ENCODE data around the gene IFNA4.
"Not testable (repeated sequence)": the region's sequence is repeated elsewhere in the genome, so short reads cannot be mapped to it uniquely, and the experiment has no call there.

IFNA4 gene

DNA sequence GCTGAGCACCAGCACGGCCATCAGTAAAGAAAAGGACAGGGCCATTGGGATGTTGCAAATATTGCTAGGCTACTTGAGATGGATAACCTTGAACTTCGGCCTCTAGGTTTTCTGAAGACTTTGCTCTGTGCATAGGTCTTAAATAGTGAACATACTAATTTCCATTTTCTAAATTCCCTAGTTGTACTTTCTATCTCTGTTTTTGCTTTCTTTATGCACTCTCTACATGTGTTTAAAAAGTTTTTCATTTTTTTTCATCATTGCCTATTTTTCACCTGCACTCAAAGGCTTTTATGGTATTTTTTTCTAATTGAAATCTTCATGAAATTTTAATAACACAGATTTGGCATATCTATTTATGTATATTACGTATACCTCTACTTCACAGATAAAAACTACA, at the start of gene IFNA4:
TSS of gene IFNA4 (minus strand) at position 101 of the 400 bp plus-strand sequence. CDS start at position 45, 56 bp downstream.
- DNase-seq (ENCODE audit: low spot score) = not testable (repeated sequence)

- not testable (repeated sequence) for DNase-seq (ENCODE audit: low spot score)
These were observed 49.0 kb upstream of the IFNA4 start for GRCh38 chr9:21236360-21236714.

DNA sequence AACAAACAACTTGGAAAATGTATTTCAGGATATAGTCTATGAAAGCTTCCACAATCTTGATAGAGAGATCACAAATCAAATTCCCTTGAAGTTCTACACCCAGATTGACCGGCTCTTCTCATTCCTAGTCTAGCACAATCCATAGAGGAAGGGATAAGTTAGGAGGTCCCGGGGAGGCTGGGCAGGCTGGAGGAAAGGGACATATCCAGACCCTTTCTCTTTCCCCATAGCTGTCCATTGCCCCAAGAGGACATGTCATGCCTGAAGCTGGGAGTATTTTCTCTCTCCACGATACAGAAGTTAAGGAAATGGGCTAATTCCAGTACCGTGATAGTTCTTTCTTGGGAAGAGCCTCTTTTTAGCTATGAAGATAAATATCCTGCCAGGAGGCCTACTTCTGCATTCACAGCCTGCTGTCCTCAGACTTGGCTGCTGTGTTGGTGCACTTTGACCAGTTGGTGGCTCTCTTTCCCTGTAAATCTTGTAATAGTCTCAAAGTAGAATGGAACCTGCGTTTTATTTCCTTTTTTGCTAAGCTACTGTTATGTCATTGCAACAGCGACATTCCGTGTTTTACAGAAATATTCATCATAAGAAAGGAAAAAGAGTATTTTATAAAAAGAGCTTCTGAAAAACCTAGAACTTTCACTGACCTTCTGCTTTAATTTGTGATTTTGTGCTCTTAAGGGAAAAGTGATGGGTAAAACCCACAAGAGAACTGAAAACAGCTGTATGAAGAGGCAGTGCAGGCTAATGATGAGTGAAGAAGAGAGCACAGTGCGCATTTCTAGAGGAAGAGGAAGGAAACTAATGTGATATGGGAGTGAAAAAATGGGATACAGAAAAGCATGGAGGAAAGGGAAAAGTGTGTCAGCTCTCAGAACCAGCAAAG, 48.3 kb upstream of the IFNA4 start:
- peak; percentile 5 for DNase-seq (ENCODE audit: low spot score)

GRCh38 chr9:21234153-21234687, 46.8 kb upstream of the IFNA4 start:
- DNase-seq (ENCODE audit: low spot score) = no peak

DNA sequence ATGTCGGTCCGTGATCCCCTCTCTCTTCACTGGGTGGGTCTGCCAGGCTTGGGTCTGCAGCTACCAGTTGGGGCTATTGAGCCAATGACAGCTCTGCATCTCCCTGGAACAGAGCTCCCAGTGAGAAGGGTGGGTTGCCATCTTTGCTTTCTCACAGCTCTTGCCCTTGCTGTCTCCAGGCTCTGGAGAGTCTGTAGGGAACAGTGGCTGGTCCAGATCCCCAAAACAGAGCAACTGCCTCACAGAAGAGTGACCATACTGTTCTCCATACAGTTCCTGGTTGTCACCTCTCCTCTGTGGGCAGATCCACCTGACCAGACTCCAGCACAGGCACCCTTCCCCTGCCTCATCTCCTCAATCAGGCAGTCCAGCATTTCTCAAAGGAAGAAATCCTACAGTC, 45.9 kb upstream of the IFNA4 start:
- DNase-seq (ENCODE audit: low spot score) = no peak

DNA sequence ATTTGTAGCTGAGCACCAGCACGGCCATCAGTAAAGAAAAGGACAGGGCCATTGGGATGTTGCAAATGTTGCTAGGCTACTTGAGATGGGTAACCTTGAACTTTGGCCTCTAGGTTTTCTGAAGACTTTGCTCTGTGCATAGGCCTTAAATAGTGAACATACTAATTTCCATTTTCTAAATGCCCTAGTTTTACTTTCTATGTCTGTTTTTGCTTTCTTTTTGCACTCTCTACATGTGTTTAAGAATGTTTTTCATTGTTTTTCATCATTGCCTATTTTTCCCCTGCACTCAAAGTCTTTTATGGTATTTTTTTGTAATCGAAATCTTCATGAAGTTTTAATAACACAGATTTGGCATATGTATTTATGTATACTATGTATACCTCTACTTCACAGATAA, 40.7 kb upstream of the IFNA4 start, which contains the start of gene IFNA17:
TSS of gene IFNA17 (minus strand) at position 101 of the 400 bp plus-strand sequence. CDS start at position 52, 49 bp downstream.
- no peak for DNase-seq (ENCODE audit: low spot score)

DNA sequence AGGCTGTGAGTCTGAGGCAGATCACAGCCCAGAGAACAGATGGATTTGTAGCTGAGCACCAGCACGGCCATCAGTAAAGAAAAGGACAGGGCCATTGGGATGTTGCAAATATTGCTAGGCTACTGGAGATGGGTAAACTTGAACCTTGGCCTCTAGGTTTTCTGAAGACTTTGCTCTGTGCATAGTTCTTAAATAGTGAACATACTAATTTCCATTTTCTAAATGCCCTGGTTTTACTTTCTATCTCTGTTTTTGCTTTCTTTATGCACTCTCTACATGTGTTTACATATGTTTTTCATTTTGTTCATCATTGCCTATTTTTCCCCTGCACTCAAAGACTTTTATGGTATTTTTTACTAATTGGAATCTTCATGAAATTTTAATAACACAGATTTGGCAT, 29.8 kb upstream of the IFNA4 start, which contains the start of gene IFNA16:
TSS of gene IFNA16 (minus strand) at position 101 of the 400 bp plus-strand sequence. CDS start at position 95, 6 bp downstream.
- not testable (repeated sequence) for DNase-seq (ENCODE audit: low spot score)

- DNase-seq (ENCODE audit: low spot score) = not testable (repeated sequence)
These were observed 26.3 kb upstream of the IFNA4 start for GRCh38 chr9:21213411-21214326.

GRCh38 chr9:21212160-21212559, 24.8 kb upstream of the IFNA4 start:
- DNase-seq (ENCODE audit: low spot score) = not testable (repeated sequence)

DNA sequence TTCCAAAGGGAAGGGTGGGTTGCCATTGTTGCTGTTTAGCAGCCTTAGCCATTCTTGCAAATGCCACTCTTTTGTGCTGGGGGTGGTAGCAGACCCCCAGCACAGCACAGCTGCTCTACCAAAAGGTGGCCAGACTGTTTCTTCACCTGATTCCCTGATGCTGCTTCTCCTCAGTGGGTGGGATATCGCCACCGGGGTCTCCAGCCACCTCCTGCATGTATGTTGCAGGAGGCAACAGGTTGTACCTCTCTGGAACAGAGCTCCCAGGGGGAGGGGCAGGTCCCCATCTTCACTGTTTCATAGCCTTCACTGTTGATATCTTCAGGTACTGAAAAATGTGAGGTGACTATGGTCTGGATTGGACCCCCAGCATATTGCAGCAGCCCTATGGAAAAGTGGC, 23.4 kb upstream of the IFNA4 start:
- not testable (repeated sequence) for DNase-seq (ENCODE audit: low spot score)

GRCh38 chr9:21210311-21210710, 22.9 kb upstream of the IFNA4 start:
- DNase-seq (ENCODE audit: low spot score) = no peak

- DNase-seq (ENCODE audit: low spot score) = not testable (repeated sequence)
These were observed 19.7 kb upstream of the IFNA4 start, which contains the start of gene IFNA10 for GRCh38 chr9:21207043-21207442. Gene IFNA10, minus strand, starts transcription at chr9:21207143. Its CDS starts 46 bp downstream, at chr9:21207097.

- no peak for DNase-seq (ENCODE audit: low spot score)
These were observed 17.8 kb upstream of the IFNA4 start for GRCh38 chr9:21205204-21205603.

GRCh38 chr9:21202105-21202504, 14.7 kb upstream of the IFNA4 start, which contains the start of gene IFNA7:
Gene IFNA7, minus strand, starts transcription at chr9:21202205. Its CDS starts 40 bp downstream, at chr9:21202165.
- DNase-seq (ENCODE audit: low spot score) = not testable (repeated sequence)

- not testable (repeated sequence) for DNase-seq (ENCODE audit: low spot score)
These were observed 7.7 kb upstream of the IFNA4 start for GRCh38 chr9:21194867-21195776.

DNA sequence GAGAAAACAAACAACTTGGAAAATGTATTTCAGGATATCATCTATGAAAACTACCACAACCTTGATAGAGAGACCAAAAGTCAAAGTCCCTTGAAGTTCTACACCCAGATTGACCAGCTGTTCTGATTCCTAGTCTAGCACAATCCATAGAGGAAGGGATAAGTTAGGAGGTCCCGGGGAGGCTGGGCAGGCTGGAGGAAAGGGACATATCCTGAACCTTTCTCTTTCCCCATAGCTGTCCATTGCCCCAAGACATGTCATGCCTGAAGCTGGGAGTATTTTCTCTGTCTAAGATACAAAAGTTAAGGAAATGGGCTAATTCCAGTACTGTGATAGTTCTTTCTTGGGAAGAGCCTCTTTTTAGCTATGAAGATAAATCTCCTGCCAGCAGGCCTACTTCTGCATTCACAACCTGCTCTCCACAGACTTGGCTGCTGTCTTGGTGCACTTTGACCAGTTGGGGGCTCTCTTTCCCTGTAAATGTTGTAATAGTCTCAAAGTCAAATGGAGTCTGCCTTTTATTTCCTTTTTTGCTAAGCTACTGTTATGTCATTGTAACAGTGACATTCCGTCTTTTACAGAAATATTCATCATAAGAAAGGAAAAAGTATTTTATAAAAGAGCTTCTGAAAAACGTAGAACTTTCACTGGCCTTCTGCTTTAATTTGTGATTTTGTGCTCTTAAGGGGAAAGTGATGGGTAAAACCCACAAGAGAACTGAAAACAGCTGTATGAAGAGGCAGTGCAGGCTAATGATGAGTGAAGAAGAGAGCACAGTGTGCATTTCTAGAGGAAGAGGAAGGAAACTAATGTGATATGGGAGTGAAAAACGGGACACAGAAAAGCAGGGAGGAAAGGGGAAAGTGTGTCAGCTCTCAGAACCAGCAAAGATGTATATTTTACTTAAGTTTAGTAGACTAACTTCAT, 4.3 kb downstream of the IFNA4 start:
- DNase-seq (ENCODE audit: low spot score) = not testable (repeated sequence)

DNA sequence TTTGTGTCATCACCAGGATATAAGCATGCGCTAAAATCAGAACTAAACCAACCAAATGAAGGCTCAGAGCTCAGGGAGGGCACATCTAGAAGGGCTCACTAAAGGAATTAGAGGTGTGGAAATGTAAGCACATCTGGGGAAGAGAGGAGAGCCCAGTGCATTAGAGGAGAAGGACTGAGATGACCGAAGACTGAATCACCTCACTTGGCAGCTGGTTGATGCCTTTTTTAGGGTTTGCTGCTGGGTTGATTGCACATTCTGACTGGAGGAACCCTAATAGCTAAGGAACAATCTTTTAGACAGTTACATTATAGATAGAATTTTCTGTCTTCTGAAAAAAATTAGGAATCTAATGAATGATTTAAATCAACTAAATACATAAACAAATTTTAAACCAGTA, 12.7 kb downstream of the IFNA4 start:
- no peak for DNase-seq (ENCODE audit: low spot score)

GRCh38 chr9:21172156-21172555, 15.2 kb downstream of the IFNA4 start:
- no peak for DNase-seq (ENCODE audit: low spot score)

DNA sequence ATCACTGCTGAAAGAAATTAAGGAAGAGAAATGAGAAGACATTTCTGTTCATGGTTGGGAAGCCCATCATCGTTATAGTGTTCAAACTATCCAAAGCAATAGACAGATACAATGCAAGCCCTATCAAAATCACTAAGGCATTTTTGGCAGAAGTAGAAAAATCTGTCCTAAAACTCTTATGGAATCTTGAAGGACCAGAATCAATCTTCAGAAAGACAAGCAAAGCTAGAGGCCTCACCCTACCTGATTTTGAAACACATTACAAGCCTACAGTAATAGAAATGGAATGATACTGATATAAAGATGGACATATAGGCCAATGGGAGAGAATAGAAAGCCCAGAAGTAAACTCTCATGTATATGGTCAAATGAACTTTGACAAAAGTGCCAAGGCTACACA, 16.0 kb downstream of the IFNA4 start:
- no peak for DNase-seq (ENCODE audit: low spot score)

- not testable (repeated sequence) for DNase-seq (ENCODE audit: low spot score)
These were observed 20.8 kb downstream of the IFNA4 start, which contains the start of gene IFNA21 for GRCh38 chr9:21166560-21166959. Gene IFNA21, minus strand, starts transcription at chr9:21166660. Its CDS starts 48 bp downstream, at chr9:21166612.
